ENCODE measurements around the gene COPS6. TPM values are rescaled to one million over a fixed set of nuclear protein-coding genes. Genes with fewer than 3 reads are reported as not detected.

COPS6 gene
- polyA plus RNA-seq, 1 of the 3 experiments (the other 2 are of a cell fraction) = 435 TPM

- H3F3A ChIP-seq (replicated peaks; ENCODE audit: insufficient read depth) = peaks cover 61% of the 10 kb centered on the region
- H4K20me1 ChIP-seq (ENCODE audit: insufficient read depth) = no peaks in the 10 kb centered on the region
- 99% methylated on average over 4 of the region's 4 CpGs for WGBS (ENCODE audit: low lambda C conversion rate)
- H3K9me3 ChIP-seq = no peaks in the 10 kb centered on the region
- peaks cover 13 to 22% of the 10 kb centered on the region in 2 experiments for H3K36me3 ChIP-seq (replicated peaks in 1 of 2; ENCODE audit: control insufficient read depth in 1 of 2, insufficient read depth in 2 of 2, low read length in 1 of 2)
- TF ChIP-seq FOSL2 (IDR thresholded peaks at IDR 0.05; ENCODE audit: borderline replicate concordance, low read depth) = no peak
- TF ChIP-seq YY1 (IDR thresholded peaks at IDR 0.05; ENCODE audit: low read depth) = no peak
- no peak for TF ChIP-seq ELF1 (IDR thresholded peaks at IDR 0.05)
- TF ChIP-seq EP300 (IDR thresholded peaks at IDR 0.05; ENCODE audit: borderline replicate concordance in 1 of 2, low read depth in 1 of 2, low read length in 1 of 2) = no peak
- no peak for TF ChIP-seq REST (IDR thresholded peaks at IDR 0.05; ENCODE audit: low read depth, low read length)
- TF ChIP-seq TEAD4 (IDR thresholded peaks at IDR 0.05; ENCODE audit: borderline replicate concordance, insufficient read depth) = no peak
- no peak for TF ChIP-seq USF2 (IDR thresholded peaks at IDR 0.05; ENCODE audit: borderline replicate concordance, low read depth, low read length)
- no peak for TF ChIP-seq USF1 (IDR thresholded peaks at IDR 0.05; ENCODE audit: borderline replicate concordance, low read depth)
- no peak for TF ChIP-seq SMC3 (IDR thresholded peaks at IDR 0.05; ENCODE audit: low read depth, low read length)
- TF ChIP-seq RAD21 (IDR thresholded peaks at IDR 0.05; ENCODE audit: low read length) = no peak
- TF ChIP-seq POLR2AphosphoS5 (IDR thresholded peaks at IDR 0.05; ENCODE audit: low read depth, low read length) = no peak
- TF ChIP-seq FOXM1 (IDR thresholded peaks at IDR 0.05; ENCODE audit: low read depth) = no peak
- TF ChIP-seq MXI1 (IDR thresholded peaks at IDR 0.05; ENCODE audit: low read depth, low read length) = no peak
- no peak for TF ChIP-seq MEF2A (IDR thresholded peaks at IDR 0.05; ENCODE audit: borderline replicate concordance, low read depth)
- no peak for TF ChIP-seq IRF3 (IDR thresholded peaks at IDR 0.05; ENCODE audit: low read depth, low read length)
- TF ChIP-seq RXRA (IDR thresholded peaks at IDR 0.05; ENCODE audit: borderline replicate concordance, low read depth) = no peak
- H3K9ac ChIP-seq = no peak overlapping the region
- H3K9me2 ChIP-seq = no peaks in the 10 kb centered on the region
- ChIA-PET CTCF (interaction anchor here (0.6 to 5.0 kb wide), 5 partner anchors 7 to 130 kb away, joined by 3 to 40 read pairs (median 7); partner anchors contain the start of genes AP4M1 and MCM7), POLR2A (interaction anchor here (0.6 to 5.3 kb wide), 4 partner anchors 11 to 304 kb away, joined by 3 to 70 read pairs (median 4); partner anchors contain the start of genes AP4M1, MCM7 and ZCWPW1)
- no peak overlapping the region for H3K4me2 ChIP-seq
- peaks cover 57% of the 10 kb centered on the region for H3K79me2 ChIP-seq (ENCODE audit: insufficient read depth)
- H3K4me1 ChIP-seq (ENCODE audit: control insufficient read depth in 1 of 2, insufficient read depth in 2 of 2, low read depth in 1 of 2, low read length in 1 of 2) = peaks cover 13 to 20% of the 10 kb centered on the region in 2 experiments; a peak in 3 of 4 replicates
- no peaks in the 10 kb centered on the region for H3K27me3 ChIP-seq (ENCODE audit: insufficient read depth)
- no peak overlapping the region for H3K27ac ChIP-seq (ENCODE audit: low read depth in 2 of 2, low read length in 1 of 2)
- no peak overlapping the region for H2AFZ ChIP-seq (ENCODE audit: low read depth)
- no peak overlapping the region for H3K4me3 ChIP-seq (ENCODE audit: low read depth in 2 of 2, low read length in 1 of 2)
- DNase-seq = no peak
Measured at GRCh38 chr7:100124301-100125230, 35.8 kb downstream of the COPS6 start.

All from SK-N-SH (cell line).